Measurements from ENCODE around the gene SKIC8.

- TF ChIP-seq CTCF (IDR thresholded peaks at IDR 0.05; ENCODE audit: insufficient read depth, low read depth, low read length) (no peak), EZH2 (IDR thresholded peaks at IDR 0.05; ENCODE audit: insufficient read depth, low read length) (no peak)
These were observed 24.4 kb downstream of the SKIC8 start for GRCh38 chr15:78274994-78275393.

Measured in astrocyte (in vitro differentiated cells and primary cell).